NCI-H748 treated with DMSO at 0.1 percent for 48 hours (cell line): ENCODE data around the gene NHLRC2.

Source experiments
- DNase-seq: peaks from one replicate; lab custom pipeline; 2025; lab: John Stamatoyannopoulos, UW

Gene NHLRC2

DNA sequence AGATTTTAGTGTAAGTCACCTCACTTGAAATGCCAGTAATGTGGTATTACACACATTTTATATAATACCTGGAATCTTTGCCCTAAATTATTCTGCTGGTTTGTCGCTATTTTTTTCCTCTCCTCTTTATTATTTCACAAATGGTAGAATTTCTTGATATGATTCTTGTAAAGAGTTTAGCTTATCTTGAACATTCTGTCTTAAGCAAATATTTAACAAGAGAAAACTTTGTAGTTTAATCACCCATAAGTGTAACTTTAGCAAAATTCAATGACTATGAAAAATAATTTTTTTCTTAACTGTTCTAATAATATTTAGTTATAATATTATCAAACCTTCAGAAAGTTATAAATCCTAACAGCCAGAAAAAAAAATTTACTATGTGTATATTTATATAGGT is 56.7 kb downstream of the NHLRC2 start:
- DNase-seq, result no peak

DNA sequence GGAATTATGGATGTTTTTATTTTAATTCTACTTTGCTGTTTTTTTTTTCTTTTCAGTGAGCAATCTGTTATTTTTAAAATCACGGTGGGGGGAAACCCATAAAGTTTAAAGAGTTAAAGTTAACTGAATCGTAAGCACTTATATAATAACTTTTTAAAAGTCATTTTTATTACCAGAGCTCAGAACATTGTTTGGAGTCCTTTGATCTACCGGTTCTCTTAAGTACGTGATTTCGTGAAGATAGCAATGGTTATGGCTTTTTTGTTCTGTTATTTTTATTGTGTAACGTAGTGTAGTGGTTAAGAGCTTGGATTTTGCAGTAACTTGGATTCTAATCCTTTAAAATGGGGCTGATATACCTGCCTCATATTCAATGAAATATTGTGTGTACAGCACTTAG is 57.4 kb downstream of the NHLRC2 start:
- no peak for DNase-seq

DNA sequence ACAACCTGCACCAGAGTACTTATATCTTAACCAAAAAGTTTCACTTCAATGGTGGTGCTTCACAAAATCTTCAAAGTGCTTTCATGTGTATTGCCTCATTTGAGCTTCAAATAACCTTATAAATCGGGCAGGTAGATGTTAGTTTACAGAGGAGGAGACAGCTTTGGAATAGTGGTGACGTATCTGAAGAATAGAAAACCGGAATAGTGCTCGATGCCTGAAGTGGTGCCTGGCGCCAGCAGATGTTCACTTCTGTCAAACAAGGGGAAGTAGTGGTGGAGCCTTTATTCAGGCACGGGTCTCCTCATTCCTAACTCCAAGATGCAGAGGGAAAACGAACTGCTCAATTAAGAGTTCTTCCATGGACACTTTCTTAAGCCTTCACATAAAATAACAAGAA is 58.1 kb downstream of the NHLRC2 start:
- DNase-seq, result no peak

DNA sequence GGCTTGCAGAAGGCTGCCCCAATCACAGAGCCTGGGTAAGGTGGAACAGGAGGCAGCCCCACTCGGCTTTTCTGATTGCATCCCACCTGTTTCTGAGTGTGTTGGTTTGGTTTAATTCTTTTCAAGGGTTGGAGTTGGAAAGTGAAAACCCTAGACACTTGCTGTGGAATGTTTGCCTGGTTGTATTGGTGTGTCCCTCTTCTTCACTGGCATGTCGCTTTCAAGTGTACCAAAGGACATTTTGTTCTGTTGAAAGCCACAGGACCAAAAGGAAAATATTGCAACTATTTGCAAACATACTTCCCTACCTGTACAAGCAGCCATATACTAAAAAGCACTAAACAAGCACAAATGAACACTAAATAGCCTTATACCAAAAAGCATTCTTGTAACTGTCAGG is 60.5 kb downstream of the NHLRC2 start:
- DNase-seq, result no peak

DNA sequence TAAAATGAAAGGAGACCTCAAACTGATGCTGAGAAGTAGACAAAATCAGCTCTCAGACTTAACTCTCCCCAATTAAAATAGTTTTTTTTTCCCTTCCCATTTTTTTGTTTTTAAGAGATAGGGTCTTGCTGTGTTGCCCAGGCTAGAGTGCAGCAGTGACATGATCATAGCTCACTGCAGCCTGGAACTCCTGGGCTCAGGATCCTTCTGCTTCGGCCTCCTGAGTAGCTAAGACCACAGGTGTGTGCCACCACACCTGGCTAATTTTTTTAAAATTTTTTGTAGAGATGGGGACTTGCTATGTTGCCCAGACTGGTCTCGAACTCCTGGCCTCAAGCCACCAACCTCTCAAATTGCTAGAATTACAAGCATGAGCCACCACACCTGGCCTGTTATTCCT is 61.1 kb downstream of the NHLRC2 start:
- DNase-seq, result no peak

DNA sequence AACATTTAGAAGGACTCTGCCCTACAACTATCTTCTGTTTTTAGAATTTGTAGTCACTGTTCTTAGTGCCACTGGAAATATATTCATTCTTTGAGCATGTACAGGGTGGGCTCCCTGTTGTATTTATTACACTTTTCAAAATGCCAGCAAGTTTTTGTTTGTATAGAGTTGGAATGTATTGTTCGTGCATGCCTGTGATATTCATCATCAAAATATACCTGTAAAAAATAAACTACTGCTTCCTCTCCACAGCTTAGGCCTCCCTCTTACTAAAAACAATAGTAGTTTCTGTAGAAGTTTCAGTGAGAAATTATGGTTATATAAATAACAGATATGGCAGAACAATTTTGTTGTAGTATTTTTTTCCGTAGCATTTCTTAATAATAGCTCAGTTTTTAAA is 61.6 kb downstream of the NHLRC2 start:
- no peak for DNase-seq

DNA sequence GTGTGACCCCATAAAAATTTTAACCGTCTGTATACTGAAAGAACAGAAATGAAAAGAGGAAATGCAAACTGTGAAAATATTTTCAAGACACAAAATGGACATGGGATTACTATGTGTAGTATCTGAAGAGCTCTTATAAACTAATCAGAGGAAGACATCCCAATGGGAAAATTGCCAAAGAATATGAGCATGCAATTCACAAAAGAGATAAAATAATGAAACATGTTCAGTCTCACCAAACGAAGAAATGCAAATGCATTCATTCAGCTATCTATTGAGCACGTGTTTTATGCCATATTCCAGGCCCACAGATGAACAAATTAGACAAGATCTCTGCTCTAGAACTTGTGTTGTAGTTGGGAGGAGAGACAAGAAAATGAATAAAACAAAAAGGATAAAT is 63.2 kb downstream of the NHLRC2 start:
- no peak for DNase-seq

DNA sequence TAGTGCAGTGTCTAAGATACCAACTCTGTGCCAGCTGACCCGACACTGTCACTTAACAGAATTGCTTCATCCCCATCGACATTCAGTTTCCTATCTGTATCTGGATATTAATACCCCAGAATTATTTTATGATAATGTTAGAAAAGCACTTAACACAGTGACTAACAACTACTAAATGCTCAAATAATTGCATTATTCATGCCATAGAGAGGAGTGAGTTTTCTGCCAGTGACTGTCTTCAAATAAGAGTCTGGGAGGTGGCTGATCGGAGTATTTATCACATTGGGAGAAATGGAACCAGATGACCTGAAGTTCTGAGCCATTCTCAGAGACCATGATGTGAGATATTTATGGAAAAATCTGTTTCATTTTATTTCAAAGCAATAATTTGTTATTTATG is 65.7 kb downstream of the NHLRC2 start:
- DNase-seq, result no peak

DNA sequence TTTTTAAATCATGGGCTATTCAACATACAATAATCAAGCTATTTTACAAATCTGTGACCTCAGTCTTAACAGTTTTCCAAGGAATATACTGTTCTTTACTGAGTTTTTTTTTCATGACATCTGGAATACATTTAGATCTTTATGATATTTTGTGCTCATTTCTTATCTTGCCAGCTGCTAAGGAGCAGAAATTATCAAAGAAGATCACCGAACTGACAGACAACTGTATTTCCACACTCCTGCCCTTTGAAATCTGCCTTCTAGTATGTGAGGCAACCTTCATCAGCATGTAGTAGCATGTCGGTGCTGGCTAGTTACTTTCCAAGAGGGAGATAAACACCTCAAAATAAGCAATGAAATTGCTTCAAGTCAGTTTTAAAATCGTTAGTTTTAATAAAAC is 66.4 kb downstream of the NHLRC2 start:
- no peak for DNase-seq

DNA sequence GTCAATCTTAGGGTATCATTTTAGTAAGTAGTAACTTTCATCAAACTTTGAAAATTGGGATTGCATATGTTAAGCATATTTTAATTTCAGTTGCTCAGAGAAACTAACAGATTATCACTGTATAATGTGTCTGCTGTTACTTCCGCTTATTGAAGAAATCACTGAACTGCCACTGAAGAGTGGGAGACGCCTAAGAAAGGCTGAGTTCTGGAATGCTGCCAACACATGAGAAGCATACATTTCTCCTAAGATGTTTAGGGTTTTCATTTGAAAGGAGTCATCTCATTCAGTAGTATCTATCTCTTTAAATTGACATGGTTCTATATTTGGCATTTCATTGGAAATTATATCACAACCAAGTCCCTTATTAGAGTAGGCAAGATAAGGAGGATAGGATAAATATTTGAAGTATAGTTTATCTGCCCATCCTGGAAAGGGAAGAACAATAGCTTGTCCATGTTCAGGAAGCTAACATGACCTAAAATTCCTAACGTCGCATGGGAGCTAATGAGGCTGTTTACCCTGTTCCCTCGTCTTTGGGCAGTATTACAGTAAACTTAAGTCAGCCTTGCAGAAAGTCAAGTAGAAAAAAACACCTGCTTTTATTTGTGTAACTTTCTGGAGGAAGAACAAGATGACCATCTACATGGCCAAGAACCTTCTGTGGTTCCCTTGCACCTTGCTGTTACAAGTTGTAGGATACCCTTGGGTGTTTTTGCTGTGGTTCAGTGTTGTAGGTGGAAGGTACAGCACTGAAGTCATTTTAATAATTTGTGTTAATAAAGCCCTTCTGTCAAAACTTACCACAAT is 67.3 kb downstream of the NHLRC2 start:
- DNase-seq, result no peak

DNA sequence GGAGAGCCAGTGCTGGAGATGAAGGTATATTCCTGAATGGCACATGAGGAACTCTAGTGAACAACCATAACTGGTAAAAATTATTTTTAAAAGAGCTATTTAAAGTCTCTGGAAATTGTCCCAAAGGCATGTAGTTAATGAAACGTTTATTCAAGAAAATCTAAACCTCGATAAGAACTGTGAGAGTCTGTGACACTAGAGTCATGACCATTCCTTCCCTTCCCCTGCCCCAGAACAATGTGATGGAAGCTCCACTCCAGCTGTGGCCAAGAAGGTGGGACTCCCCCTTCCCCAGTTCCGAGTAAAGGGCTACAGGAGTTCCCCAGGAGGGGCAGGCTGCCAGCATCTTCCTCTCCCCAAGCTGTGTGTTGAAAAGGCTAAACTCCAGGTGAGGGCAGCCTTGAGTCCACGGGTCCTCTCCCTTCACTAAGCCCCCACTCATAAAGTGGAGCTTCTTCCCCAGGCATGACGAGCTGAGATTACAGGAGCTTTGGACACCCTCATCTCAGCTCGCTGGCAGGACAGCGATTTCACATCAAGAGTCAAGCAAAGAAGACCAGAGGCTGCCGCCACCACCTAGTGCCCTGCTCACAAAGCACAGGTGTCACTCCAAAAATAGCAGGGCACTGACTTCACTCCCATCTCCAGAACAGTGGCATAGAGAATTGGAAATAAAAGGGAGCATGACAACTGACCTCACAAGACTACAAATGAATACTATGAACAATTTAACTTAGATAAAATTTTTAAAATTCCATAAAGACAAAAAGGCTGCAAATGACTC is 68.5 kb downstream of the NHLRC2 start:
- DNase-seq, result no peak

DNA sequence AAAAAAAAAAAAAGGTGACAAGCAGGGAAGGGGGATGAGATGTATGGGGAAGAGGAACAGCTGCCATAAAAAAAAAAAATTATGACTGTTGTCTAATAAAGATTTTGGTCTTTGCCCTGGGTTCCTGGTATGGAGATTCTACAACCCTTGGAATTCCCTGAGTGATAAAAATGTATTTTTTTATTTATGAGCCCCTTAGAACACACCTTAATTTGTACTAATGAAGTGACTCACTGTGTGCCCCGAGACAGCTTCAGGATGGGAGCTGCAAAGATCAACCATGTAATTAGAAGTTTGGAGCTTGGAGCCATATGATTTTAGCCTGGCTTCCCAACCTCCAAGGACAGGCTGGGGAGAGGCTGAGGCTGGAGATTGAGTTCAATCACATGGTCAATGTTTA is 69.7 kb downstream of the NHLRC2 start:
- no peak for DNase-seq

DNA sequence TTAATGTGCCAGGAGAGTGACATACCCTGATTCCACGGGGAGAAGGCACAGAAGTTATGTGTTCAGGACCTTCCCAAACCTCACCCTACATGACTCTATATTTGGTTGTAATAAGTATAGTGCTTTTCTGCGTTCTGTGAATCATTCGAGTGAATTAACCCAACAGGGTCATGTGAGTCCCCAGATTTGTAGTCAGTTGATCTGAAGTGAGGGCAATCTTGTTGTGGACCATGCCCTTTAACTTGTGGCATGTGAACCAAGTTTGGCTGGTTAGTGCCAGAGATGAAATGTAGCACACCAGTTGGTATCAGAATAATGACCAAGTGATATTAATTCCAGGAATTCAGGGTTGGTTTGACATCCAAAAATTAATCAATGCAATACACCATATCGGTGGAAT is 70.2 kb downstream of the NHLRC2 start:
- no peak for DNase-seq

DNA sequence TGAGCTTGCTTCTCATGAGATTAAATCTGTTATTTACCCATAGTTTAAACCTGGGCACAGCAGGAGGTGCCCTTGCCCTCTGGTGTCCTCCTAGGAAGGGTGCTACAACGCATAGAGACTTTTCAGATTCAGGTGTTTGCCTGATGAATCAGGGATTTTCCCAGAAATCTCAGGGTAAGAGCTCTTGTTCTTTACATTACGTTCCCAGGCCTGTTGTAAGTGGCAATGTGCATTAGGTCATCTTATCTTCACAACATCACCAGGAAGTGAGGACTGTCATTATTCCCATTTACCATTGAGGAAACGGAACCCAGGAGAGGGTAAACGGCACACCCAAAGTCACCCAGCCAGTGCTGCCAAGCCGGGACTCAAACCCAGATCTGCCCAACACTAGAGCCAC is 73.0 kb downstream of the NHLRC2 start:
- DNase-seq, result no peak

DNA sequence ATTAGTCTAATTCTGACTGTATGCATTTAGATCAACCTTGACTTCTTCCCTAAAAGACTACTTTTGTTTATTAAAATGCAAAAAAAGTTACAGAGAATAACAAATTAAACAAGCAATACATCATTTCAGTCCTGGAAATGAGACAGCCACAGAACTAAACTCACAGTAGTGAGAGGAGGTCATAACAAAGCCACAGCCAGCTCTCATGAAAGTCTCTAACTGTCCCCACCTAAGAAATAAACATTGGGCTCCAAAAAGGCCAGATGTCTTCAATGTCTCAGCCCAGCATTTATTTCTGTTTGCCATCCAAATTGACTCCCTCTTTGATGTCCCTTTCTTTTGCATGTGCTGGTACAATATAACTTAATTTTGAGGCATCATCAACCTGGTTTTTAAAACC is 74.4 kb downstream of the NHLRC2 start:
- DNase-seq, result no peak

DNA sequence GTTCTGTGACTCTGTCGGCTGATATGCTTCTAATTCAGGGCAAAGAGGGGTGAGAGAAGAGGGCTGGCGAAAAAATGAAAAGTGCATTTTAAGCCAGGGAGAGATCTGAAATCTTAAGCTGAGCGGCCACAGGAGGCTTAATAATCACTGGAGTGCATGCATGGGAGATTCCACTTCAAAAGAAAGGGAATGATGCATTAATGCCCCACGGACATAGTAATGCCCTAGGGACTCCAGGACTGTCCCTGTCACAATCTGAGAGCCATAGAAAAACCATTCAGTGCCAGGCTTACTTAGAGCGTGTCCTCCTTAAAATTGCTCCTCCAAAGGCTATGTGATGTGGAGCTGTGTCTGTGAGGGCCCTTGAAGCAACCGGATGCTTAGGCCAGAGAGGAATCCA is 75.1 kb downstream of the NHLRC2 start:
- DNase-seq, result no peak

DNA sequence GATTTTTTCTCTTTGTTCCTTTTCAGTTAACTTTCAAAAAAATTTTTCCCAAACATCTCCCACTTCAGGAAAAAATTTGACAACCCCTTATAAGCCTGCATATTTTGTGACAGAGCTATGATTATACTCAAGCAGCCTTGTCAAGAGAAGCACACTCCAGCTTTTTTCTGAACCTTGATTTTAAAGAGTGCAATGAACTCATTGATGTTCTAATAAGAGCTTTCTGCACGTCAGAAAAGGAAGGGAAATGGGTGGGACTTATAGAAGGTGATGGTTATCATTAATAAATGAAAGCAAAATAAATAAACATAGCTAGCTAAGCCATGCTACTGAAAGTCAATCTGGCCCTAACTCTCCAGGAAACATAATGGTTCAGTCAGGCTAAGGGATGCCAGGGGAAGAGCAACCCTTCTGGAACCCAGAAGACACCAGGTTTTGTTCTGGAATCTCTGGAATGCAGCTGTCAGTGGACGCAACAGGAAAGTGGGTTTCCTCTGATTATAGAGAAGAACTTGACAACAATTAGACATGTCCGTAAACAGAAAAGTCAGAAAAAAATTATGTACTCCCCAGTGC is 76.1 kb downstream of the NHLRC2 start:
- DNase-seq, result no peak

DNA sequence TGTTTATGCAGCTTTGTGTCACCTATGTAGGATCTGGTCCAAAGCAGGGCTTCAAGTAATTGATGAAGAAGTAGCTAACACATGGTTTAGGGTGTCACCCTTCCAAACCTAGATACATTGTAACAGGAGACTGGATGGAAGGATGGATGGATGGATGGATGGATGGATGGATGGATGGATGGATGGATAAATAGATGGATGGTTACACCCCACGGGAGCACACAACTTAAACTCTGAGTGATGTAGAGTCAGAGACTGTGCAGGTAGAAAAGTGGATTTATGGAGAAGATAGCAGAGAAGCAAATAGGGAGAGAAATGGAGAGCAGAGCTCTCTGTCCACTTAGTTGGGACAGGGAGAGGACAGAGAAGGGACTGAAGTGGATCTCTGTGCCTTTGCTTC is 78.4 kb downstream of the NHLRC2 start:
- no peak for DNase-seq

DNA sequence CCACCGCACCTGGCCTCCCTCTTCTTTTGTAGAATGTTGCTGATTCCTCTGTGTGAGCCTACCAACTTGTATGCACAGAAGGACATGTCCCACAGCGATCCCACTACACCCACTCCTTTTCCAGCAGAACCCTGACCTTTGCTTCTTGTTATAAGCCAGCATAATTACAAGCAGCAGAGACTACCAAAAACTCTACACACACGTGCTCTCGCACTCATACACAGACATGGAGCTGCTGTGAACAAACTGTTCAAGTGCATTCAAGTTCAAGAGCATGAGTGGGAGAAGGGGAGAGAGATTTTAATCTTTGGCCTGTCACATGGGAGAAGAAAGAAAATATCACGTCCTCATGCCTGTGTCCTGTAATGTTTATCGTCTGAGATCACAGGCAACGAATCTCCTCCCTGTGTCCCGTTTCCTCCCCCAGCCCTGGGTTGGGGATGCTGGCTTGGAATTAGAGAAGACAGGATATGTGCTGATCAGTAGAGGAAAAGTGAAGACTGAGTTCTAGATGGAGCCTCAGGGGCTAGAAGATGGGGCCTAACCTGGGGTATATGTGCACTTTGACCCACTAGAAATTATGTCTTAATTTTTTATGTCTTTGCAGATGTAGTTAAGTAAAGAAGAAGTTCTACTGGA is 79.6 kb downstream of the NHLRC2 start:
- DNase-seq, result no peak

DNA sequence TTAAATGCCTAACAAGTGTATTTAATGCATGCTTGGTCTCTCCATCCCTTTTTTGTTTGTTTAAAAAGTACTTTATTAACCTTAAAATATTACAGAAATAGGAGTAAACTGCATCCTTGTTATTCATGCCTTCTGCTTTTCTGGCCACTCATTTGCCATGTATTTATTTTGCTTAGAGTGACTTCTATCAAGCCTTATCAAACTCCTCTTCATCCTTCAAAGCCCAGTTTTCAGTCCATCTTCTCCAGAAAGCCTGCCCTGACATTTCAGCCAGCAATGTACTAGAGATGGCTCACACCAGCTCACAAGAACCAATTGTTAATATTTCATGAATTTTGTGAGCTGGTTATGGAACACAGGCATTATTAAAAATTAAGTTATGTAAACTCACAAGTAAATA is 82.8 kb downstream of the NHLRC2 start:
- no peak for DNase-seq

DNA sequence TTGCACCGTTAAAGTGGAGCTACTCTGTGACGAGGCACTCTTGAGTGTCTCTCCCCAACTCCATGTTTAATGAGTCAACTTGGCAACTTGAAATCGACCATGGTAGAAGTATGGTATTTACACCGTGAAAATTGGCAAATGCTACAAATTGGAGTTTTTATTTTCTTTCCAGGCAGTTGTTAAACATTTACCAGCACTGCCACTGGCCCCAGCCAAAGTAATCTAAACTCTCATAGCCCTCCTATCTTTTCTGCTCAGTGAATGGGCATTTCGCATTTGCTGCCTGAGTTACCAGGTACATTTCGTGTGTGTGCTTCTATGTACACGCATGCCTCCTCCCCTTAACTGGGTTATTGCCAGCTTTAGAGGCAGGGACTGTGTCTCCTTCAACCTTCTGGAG is 83.3 kb downstream of the NHLRC2 start:
- no peak for DNase-seq

DNA sequence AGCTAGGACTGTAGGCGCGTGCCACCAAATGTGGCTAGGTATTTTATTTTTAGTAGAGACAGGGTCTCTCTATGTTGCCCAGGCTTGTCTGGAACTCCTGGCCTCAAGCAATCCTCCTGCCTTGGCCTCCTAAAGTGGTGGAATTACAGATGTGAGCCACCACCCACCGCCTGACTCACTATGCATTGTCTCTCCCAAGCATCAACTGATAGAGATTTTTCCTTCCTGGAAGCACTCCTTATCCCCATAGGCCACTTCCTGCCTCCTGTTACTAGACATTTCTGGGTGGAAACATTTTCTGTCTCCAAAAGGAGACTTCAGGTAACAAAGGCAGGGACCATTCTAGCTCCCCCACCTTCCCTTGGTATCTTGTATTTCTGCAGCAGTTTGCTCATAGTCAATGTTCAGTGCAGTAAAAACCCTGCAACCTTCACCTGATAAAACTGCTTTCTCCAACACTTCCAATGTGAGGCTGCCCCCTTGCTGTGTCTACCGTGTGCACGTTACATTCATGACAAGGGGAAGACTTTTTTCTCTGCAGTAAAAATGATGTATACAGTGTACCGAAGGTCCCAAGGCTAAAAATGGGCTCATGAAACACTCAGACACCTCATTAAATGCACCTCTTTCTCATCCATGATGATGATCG is 84.9 kb downstream of the NHLRC2 start:
- DNase-seq, result no peak
